ENCODE results near the gene MYCL. TPM values are rescaled to one million over a fixed set of nuclear protein-coding genes. Genes with fewer than 3 reads are reported as not detected.
A peak's percentile ranks its signal among the peaks of the same experiment; 100 is the strongest.

MYCL gene
- total and polyA plus RNA-seq, 10 donors: 0.90 to 7.3 (median 4.4) TPM

DNA sequence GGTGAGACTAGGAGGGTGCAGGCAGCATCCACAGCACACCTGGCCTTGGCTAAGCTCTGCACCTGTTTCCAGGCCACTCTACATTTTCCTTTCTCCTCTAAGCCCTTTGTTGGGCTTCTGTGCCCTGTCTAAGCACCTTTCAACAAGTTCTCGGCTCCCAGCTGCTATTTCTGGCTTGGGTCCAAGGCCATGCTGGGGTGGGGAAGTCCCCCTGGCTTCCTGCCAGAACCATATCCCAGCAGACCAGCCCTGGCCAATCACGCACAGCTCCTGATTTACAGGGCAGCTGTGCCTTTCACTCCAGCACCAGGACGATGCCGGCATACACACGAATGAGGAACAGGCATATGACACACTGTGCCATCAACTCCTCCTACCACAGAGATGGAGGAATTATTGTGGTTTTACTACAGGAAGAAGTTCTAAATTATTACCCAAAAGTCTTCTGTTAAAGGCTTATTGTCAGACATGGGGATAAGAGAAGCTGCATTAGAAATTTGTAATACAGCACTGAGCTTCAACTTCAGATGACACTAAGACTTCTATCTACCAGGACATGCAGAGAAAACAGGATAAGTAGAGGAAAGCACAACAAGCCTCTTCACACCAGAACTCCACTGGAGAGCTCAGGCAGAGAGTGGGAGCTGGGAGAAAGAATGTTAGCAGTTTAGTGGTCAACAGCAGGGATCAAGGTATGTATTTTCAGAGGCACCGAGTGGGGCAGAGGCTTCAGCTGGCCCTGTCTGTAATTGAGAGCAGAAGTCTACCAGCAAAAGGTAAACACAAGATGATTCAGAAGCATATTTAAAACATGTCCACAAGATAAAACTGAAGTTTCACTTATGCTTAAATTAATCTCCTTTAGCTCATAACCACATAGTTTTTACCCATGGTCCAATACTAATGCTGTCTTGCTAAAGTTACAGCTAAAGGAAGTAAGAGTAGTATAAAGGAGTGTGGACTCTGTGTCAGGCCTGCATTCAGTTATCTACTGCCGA, 55.8 kb downstream of the MYCL start:
- H3K27ac ChIP-seq: peak overlapping the region; percentile 18 to 66 (median 55)
- intact Hi-C loops (cut with DNase I; ENCODE audit: low total_unique reads): no loop called here
- H3K4me1 ChIP-seq: peaks cover 5 to 50% (median 35%) of the 10 kb centered on the region in 6 donors
- 17 to 23% (median 21%) methylated on average over 7 of the region's 7 CpGs for WGBS, 5 donors
- DNase-seq: peak; percentile 90
- H3K36me3 ChIP-seq: peaks cover 0 to 84% (median 37%) of the 10 kb centered on the region in 6 donors
- no peaks in the 10 kb centered on the region for H3K27me3 ChIP-seq (replicated peaks in 1 of 7)
- no peak overlapping the region for H3K4me3 ChIP-seq
- no peak for TF ChIP-seq POLR2A (IDR thresholded peaks at IDR 0.05)
- peak; percentile 67 to 88 (median 81) for TF ChIP-seq POLR2AphosphoS5 (IDR thresholded peaks at IDR 0.05)
- TF ChIP-seq, protein P1, sequence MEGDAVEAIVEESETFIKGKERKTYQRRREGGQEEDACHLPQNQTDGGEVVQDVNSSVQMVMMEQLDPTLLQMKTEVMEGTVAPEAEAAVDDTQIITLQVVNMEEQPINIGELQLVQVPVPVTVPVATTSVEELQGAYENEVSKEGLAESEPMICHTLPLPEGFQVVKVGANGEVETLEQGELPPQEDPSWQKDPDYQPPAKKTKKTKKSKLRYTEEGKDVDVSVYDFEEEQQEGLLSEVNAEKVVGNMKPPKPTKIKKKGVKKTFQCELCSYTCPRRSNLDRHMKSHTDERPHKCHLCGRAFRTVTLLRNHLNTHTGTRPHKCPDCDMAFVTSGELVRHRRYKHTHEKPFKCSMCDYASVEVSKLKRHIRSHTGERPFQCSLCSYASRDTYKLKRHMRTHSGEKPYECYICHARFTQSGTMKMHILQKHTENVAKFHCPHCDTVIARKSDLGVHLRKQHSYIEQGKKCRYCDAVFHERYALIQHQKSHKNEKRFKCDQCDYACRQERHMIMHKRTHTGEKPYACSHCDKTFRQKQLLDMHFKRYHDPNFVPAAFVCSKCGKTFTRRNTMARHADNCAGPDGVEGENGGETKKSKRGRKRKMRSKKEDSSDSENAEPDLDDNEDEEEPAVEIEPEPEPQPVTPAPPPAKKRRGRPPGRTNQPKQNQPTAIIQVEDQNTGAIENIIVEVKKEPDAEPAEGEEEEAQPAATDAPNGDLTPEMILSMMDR (IDR thresholded peaks at IDR 0.05 in 8 of 11, conservative IDR thresholded peaks at IDR 0.05 in 3 of 11): no peak
- no peaks in the 10 kb centered on the region for H3K9me3 ChIP-seq

Small RNA genes within 50 kb of the gene (small RNA-seq; reads per million reads assigned to genes)
- 0 reads per million in 4 donors for gene RF00019

Other genes with a start within 250 kb of the MYCL start
- under 1 TPM in 1 of 7 donors, not detected in 6; 0.23 TPM for gene NT5C1A, start 229.8 kb downstream of the MYCL start, total RNA-seq
- not detected for gene NT5C1A, start 229.8 kb downstream of the MYCL start, polyA plus RNA-seq
- under 1 TPM; 0.26 to 0.70 (median 0.60) TPM for gene HPCAL4, start 210.5 kb downstream of the MYCL start, total RNA-seq
- under 1 TPM; 0.10 to 0.15 (median 0.13) TPM for gene HPCAL4, start 210.5 kb downstream of the MYCL start, polyA plus RNA-seq
- 10 to 100 TPM; 32.1 to 48.8 (median 40.6) TPM for gene PPIE, start 163.0 kb downstream of the MYCL start, total RNA-seq
- 10 to 100 TPM; 35.7 to 53.2 (median 52.9) TPM for gene PPIE, start 163.0 kb downstream of the MYCL start, polyA plus RNA-seq
- gene OXCT2, start 130.6 kb downstream of the MYCL start, total RNA-seq: 1 to 10 TPM in 6 of 7 donors, under 1 TPM in 1; 0.42 to 3.8 (median 1.5) TPM
- gene OXCT2, start 130.6 kb downstream of the MYCL start, polyA plus RNA-seq: under 1 TPM; 0.35 to 0.99 (median 0.57) TPM
- 1 to 10 TPM in 5 of 7 donors, under 1 TPM in 2; 0.74 to 2.5 (median 1.3) TPM for gene BMP8B, start 113.1 kb downstream of the MYCL start, total RNA-seq
- under 1 TPM; 0.08 to 0.90 (median 0.20) TPM for gene BMP8B, start 113.1 kb downstream of the MYCL start, polyA plus RNA-seq
- gene TRIT1, start 18.4 kb downstream of the MYCL start, total RNA-seq: 10 to 100 TPM; 13.9 to 21.4 (median 18.3) TPM
- gene TRIT1, start 18.4 kb downstream of the MYCL start, polyA plus RNA-seq: 10 to 100 TPM; 13.0 to 14.7 (median 14.1) TPM
- gene MFSD2A, start 53.2 kb upstream of the MYCL start, total RNA-seq: 1 to 10 TPM in 6 of 7 donors, under 1 TPM in 1; 0.88 to 7.1 (median 4.2) TPM
- 1 to 10 TPM; 1.8 to 4.1 (median 2.2) TPM for gene MFSD2A, start 53.2 kb upstream of the MYCL start, polyA plus RNA-seq
- 100 to 1,000 TPM; 241 to 608 (median 402) TPM for gene CAP1, start 138.8 kb upstream of the MYCL start, total RNA-seq
- 100 to 1,000 TPM; 124 to 200 (median 182) TPM for gene CAP1, start 138.8 kb upstream of the MYCL start, polyA plus RNA-seq
- 100 to 1,000 TPM; 180 to 282 (median 214) TPM for gene PPT1, start 195.3 kb upstream of the MYCL start, total RNA-seq
- 10 to 100 TPM; 57.1 to 88.0 (median 86.8) TPM for gene PPT1, start 195.3 kb upstream of the MYCL start, polyA plus RNA-seq

Measured in spleen (tissue), 11 donors.